Neutrophil (primary cell): ENCODE results near the gene ABCC8.

Experiments
- H3K27ac ChIP-seq: fragments of 200-600 bp; sonication (generic); 2 replicates; pipeline ENCODE4 v1.5.1; 2016; ENCODE audit warnings: mild to moderate bottlenecking, moderate library complexity
- H3K27me3 ChIP-seq: fragments of 200-600 bp; sonication (generic); 2 replicates; pipeline ENCODE4 v1.6.0; 2016; ENCODE audit warnings: mild to moderate bottlenecking
- H3K36me3 ChIP-seq: fragments of 200-600 bp; sonication (generic); 2 replicates; pipeline ENCODE4 v1.5.1; 2017
- H3K4me1 ChIP-seq, 2 experiments: fragments of 200-600 bp in 1 of 2; sonication (generic) in 1 of 2; 1 replicate in 1 of 2; 2 replicates in 1 of 2; pipeline versions ENCODE4 v1.5.1 to v1.6.1; 2013 to 2016; ENCODE audit warnings: low read depth in 1 of 2, low read length in 1 of 2, mild to moderate bottlenecking in 1 of 2, moderate library complexity in 1 of 2; ENCODE audit not compliant: control insufficient read depth in 1 of 2, insufficient read depth in 1 of 2
- H3K4me3 ChIP-seq, 2 experiments: fragments of 200-600 bp in 1 of 2; sonication (generic) in 1 of 2; 1 replicate in 1 of 2; 2 replicates in 1 of 2; pipeline ENCODE4 v1.5.1; 2013 to 2016; ENCODE audit warnings: low read depth in 1 of 2, low read length in 1 of 2, mild to moderate bottlenecking in 1 of 2, moderate library complexity in 1 of 2
- H3K9me3 ChIP-seq: fragments of 200-600 bp; sonication (generic); 2 replicates; pipeline ENCODE4 v1.5.1; 2016
- CTCF ChIP-seq: fragments of 200-600 bp; sonication (generic); IDR thresholded peaks from 2 replicates; pipeline ENCODE4 v1.5.1; 2016; ENCODE audit warnings: antibody characterized with exemption

The ABCC8 gene

GRCh38 chr11:17476317-17477083, at the start of gene ABCC8:
Gene ABCC8, minus strand, starts transcription at chr11:17476845. Its CDS starts 69 bp downstream, at chr11:17476776.
- H3K4me3 ChIP-seq = no peak within 1 kb of the TSS
- H3K36me3 ChIP-seq = no peaks in the 10 kb centered on the region
- peaks cover 85% of the 10 kb centered on the region for H3K27me3 ChIP-seq

DNA sequence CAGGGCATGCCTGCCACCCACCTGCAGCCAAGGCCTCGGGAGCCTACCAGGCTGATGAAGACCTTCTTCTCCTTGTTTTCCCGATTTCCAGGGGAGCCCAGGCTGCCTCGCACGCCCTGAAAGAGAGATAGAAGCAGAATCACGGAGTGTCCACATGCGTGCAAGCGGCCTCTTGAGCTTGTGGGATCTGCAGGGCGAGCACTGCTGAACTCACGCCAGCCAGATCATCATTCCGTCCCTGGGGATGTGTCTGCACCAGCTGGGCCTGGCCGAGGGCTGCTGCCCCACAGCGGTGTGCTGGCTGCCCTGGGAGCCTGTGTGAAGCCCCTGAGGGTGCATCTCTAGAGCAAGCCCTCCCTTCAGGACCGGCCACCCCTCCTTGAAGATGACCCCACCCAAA, 49.7 kb upstream of the ABCC8 start:
- H3K36me3 ChIP-seq = no peaks in the 10 kb centered on the region
- no peak overlapping the region for H3K4me3 ChIP-seq
- H3K9me3 ChIP-seq = no peaks in the 10 kb centered on the region
- H3K27me3 ChIP-seq = no peaks in the 10 kb centered on the region
- no peaks in the 10 kb centered on the region for H3K4me1 ChIP-seq
- TF ChIP-seq CTCF = no peak
- H3K27ac ChIP-seq = no peak overlapping the region

More at GRCh38 chr11:17476317-17477083, at the start of gene ABCC8:
- no peak for TF ChIP-seq CTCF
- Histone ChIP-seq H3K27ac (no peak within 1 kb of the TSS), H3K4me1 (peaks cover 0 to 5% of the 10 kb centered on the region in 2 experiments), H3K9me3 (no peaks in the 10 kb centered on the region)

- H3K4me1 ChIP-seq = no peaks in the 10 kb centered on the region
Measured at GRCh38 chr11:17525570-17525969, 48.9 kb upstream of the ABCC8 start.

GRCh38 chr11:17524221-17524620, 47.6 kb upstream of the ABCC8 start:
- Histone ChIP-seq H3K27me3 (no peaks in the 10 kb centered on the region), H3K4me3 (no peak overlapping the region), H3K36me3 (no peaks in the 10 kb centered on the region), H3K9me3 (no peaks in the 10 kb centered on the region), H3K4me1 (no peaks in the 10 kb centered on the region), H3K27ac (no peak overlapping the region)
- TF ChIP-seq CTCF = no peak

More at GRCh38 chr11:17525570-17525969, 48.9 kb upstream of the ABCC8 start:
- Histone ChIP-seq H3K4me3 (no peak overlapping the region), H3K9me3 (no peaks in the 10 kb centered on the region), H3K27ac (no peak overlapping the region), H3K27me3 (no peaks in the 10 kb centered on the region), H3K36me3 (no peaks in the 10 kb centered on the region)
- TF ChIP-seq CTCF = no peak

DNA sequence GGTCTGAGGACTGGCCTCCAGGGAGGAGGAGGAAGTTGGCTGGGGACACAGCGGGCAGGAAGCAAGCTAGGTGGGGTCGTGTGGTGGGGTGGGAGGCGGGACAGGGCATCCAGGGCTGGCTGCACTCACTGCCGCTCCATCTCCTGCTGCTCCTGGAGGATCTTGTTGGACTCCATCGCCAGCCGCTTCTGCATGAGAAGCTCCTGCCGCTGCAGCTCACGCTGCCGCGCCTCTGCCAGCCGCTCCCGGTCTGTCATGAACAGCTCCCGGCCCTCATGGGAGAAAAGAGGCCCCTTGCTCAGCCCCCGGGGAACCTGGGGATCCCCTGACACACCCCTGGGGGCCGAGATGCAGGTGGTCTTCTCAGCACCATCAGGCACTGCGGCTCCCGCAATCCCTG, 46.0 kb upstream of the ABCC8 start:
- TF ChIP-seq CTCF = no peak
- Histone ChIP-seq H3K27me3 (no peaks in the 10 kb centered on the region), H3K4me1 (no peaks in the 10 kb centered on the region), H3K9me3 (no peaks in the 10 kb centered on the region), H3K4me3 (no peak overlapping the region), H3K36me3 (no peaks in the 10 kb centered on the region), H3K27ac (no peak overlapping the region)
